Purkinje cell (primary cell): ENCODE data around the gene UFC1. TPM values are rescaled to one million over a fixed set of nuclear protein-coding genes. Genes with fewer than 3 reads are reported as not detected.

Experiments
- polyA plus RNA-seq: library from polyadenylated mRNA; unstranded; fragments of >200 nt; fragmentation: Nextera tagmentation; gene quantifications from 2 replicates; pipeline ENCODE4 v1.2.1, GENCODE V29; 2014

UFC1 gene
- polyA plus RNA-seq: 301 and 305 TPM in 2 replicates

DNA sequence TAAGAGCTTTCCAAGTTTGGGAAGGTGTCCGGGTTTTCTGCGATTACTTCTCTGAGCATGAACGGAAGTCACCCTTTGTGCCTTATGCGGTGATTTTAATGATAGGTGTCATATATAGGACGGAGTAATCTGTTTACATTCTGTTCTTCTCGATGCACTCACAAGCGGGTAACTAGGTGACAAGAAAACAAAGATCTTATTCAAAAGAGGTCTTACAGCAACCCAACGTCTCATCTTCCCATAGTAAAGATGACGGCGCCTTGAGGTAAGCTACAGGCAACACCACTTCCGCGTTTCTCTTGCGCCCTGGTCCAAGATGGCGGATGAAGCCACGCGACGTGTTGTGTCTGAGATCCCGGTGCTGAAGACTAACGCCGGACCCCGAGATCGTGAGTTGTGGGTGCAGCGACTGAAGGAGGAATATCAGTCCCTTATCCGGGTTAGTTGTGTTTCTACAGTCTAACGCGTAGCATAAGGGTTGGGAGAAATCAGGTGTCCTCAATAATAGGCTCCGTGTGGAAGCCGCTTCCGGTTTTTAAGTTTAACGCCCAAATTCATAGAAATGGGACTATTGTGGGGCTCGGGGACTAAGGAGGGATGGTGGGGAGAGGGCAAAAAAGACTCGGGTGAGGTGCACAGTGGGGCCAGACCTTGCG lies at the start of gene UFC1:
Gene UFC1 (plus strand): TSS at position 297 of the 656 bp plus-strand sequence. CDS start 20 bp downstream, at position 317.

DNA sequence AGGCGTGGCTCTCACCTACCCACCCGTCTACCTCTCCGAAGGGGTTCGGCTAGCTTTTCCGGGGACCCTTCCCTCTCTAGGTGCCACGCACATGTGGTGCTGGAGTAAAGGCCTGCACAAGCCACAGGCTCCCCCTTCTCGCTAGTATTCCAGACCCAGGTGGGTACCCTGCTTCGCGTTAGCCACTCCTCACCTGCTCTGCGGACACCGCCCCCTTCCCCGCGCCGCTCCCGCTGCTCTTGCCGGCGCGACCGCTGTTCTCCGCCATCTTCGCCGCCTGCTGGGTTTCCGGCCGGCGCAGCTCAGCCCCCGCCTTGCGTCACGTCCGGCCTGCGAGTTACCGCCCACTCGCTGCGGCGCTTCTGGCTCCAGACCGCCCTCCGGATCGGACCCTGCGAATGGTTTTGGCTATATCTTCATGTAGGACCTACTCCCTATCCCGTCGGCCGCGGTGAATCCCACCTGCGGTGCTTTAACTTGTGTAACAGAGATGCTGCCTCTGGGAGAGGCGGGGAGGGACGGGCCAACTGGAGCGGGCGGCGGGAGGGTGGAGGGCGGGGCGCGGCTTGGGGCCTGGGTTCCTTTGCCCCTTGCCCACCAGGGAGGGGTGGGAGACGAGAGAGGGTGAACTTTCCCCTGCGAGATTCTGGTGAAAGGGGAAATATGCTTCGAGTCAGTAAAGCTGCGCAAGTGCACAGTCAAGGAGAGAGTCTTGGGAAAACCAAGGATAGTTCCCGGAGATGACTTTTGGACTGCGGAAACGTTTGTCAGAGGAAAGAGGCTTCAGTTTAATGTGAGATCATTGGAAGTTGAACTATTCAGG lies 35.8 kb upstream of the UFC1 start, which contains the start of the genes NIT1 and PFDN2:
Gene NIT1 (plus strand): TSS at position 347 of the 823 bp plus-strand sequence. CDS start 72 bp downstream, at position 419.
Gene PFDN2 (minus strand): TSS at position 279 of the 823 bp plus-strand sequence. CDS start 11 bp downstream, at position 268.

DNA sequence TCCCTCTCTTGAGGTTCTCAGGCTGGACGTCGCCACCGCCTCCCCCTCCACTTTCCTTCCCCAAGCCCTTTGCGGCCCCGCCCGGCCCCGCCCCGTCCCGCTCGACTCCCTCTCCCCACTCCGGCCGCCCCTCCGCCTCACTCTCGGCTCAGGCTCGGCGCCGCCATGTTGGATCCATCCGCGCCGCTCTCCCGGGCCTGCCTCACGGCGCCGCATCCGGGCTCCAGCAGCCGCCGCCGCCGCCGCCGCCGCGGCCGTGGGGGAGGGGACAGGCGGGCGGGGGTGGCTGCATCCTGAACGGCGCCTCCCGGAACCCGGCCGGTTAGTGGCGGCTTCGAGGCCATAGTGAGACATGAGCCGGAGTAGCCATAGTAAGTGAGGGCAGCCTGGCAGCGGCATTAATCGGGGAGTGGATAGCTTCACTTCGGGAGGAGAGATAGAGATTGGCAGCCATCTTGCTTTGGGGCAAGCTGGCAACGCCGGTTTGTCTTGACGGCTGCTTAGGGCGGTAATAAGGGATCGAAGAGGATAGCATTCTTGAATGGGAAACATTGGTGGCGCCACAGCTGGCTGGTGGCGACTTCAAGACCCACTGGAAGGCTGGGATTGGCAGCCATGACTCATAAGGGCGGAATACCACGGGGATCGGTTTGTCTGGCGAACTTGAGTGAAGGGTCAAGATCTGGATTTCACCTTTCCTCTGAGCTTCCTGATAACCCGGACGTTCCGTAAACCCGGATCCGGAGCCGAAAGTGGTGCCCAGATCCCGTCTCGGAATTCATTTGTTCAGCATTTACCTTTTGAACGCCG lies 21.2 kb upstream of the UFC1 start, which contains the start of gene DEDD:
Gene DEDD (minus strand): TSS at position 258 of the 810 bp plus-strand sequence. CDS start 8,205 bp downstream, outside the sequence.

DNA sequence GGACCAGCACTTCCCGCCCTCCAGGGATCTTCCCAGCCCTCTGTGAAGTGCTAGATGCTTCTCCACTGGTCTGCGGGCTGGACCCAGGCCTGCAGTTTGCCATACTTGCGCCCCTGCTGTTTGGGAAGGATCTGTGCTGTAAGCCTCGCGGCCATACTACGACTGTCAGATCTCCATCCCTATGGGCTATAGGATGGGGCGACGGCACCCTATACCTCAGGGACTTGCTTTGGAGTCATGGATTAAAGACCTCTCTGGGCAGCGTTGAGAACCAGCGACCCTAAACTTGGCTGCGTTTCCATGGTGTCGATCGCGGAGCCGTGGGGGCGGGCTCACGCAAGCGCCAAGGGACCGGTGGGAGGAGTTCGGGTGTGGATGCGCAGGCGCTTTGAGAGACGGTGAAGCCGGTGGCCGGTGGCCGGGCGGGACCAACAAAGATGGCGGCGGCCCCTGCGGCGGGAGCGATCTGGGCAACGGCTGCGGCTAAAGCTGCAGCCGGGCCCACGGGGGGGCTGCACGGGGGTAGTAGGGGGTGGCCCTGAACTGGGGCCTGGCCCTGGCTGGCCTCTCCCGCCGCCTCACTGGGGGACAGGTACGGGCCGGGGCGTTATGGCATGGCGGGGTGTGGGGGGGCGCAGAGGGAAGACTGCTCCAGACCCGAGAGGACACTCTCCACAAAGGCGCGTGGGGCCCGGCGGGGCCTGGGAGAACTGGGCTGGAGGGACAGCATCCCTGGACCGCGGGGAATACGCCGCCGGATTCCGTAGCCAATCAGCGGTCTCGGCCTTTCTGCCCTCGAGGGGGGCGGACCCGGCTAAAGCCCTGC lies 5.5 kb downstream of the UFC1 start, which contains the start of gene USP21:
Gene USP21 (plus strand): TSS at position 414 of the 826 bp plus-strand sequence. CDS start 1,141 bp downstream, outside the sequence.

DNA sequence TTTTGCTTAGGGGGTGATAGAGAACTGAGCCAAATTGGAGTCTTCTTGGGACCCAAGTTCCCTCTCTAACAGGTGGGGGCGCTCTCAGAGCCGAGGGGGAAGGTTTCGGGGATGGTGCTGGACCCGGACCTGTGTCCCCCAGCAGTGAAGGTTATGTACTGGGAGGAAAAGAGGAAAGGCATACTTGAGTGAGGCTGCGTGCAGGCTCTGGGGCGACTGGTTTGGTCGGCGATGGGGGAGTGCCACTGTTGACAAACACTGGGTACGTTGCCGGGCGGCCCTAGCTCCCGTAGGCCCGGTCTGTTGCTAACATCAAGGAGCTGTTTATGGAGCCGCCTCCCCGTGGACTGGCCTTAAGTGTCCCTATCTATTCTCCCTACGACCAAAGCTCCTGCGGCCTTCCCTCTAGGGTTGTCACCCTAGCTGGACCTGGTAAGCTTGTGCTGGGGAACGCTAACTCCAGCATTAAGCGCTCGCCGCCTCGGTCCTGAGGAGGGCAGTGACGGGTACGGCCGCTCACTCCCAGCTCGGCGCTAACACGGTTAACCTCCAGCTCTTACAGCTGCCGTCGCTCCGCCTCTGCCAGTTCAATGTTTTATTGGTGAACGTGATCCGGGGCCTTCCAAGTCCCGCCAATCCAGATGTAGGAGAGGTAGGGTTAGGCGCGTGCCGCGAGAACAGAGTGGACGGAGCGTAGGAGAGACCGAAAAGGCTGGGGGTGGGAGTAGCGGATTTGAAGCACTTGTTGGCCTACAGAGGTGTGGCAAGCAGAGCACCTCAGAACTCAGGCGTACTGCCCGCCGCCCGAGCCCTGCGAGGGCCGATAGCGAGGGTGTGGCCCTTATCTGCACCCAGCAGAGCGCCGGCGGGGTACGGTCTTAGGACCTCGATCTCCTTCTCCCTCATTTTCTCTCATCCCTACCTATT lies 12.2 kb downstream of the UFC1 start, which contains the start of gene PPOX:
Gene PPOX (plus strand): TSS at position 685 of the 927 bp plus-strand sequence. CDS start 422 bp downstream, outside the sequence.

DNA sequence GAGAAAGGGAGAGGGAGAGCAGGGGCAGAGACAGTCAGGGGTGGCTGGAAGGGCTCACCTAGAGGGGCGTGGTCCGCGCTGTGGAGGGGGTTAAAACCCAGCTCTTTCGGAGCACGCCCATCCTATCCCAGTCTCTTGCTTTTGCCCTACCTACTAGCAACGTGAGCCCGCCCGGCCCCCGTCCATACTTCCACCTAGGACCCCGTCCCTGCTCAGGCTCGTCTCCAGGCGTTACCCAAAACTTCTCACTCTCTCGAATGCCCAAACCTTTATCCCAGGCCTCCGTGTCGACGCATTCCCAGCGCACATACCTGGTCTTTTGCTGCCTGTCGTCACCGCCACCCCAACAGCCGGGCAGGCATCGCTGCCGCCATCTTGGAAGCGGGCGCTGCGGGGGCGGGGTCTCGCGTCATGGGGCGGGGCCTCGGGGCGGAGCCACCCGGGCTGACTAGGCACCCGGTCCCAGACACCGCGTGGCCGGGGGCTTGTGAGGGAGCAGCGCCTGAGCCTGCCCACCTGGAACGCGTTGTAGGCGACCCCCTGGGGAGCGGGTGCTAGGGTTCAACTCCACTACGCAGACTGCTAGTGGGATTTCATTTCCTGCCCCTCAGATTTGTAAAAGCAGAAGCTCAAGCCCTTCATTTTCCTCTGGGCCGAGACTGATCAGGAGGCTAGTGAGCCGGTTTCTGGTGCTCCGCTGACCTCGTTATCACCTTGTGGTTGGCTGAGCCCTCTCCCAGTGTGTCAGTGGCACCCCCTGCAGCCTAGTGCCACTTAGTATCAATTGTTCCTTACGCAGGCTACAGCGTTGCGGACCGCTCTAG lies 23.5 kb downstream of the UFC1 start, which contains the start of gene B4GALT3:
Gene B4GALT3 (minus strand): TSS at position 396 of the 824 bp plus-strand sequence. CDS start 1,447 bp downstream, outside the sequence.

DNA sequence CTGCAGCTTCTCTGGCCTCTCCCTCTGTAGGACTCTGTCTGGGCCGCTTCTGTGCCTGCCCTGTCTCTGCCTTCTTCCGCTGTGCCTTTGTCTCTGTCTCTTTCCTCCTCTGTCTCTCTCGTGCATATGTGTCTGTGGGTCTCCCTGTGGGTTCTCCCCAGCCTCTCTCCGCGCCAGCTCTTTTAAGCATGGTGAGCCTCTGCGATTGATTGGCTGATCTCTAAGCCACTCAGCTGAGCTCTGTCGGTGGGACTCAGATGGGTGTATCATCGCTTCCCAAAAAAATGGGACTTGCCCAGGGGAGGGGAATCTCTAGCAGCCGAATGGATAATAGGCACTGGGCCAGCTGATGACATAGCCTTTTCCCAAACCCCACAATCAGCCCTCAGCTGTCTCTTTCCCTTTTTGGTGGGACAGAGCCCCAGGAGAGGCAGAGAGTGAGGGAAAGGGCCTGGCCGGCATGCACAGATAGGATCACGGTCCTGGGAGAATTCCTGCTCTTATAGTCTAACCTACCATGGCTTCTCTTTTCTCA lies 45.2 kb downstream of the UFC1 start, which contains the start of gene ADAMTS4:
Gene ADAMTS4 (minus strand): TSS at position 158 of the 535 bp plus-strand sequence. CDS start 427 bp downstream, outside the sequence.

DNA sequence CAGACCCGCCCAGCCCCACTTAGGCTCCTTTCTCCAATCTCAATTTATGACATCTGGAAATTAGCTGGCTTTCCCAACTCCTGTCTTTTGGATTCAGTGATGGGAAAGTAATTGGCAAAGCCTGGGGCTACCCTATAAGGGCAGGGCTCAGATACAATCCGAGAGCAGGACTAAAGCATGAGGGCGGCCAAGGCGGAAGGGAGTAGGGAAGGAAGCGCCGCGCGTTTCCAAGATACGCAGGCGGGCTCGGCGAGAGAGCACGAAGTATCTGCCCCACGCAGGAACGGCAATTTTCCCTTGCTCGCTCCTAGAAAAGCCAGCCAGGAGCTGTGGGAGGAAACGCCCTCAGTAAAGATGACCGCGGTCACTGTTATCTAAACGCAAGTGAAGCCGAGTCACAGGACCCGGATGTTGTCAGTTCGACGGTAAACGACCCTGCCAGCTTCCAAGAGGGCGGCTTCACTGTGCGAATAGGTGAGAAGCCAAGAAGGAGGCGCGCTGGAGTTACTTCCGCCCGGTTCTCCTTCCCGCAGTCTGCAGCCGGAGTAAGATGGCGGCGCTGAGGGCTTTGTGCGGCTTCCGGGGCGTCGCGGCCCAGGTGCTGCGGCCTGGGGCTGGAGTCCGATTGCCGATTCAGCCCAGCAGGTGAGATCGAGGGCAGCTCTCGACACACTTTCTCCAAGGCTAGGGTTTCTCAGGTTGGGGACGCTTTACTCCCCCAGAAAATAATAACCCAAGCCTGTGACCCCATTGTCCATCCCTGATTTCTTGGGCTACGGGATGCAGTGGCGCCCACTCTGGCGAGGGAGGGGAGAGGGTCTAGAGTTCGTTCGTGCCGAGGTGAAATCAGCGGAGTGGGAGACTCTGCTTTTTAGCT lies 48.3 kb downstream of the UFC1 start, which contains the start of gene NDUFS2:
Gene NDUFS2 (plus strand): TSS at position 532 of the 877 bp plus-strand sequence. CDS start 19 bp downstream, at position 551.

Other genes starting within 250 kb of the UFC1 start
- gene ITLN2, start 199.2 kb upstream of the UFC1 start, polyA plus RNA-seq: not detected in 2 replicates
- 0.10 TPM in 1 of 2 replicates, not detected in the other for gene F11R, start 132.8 kb upstream of the UFC1 start, polyA plus RNA-seq
- 35.1 and 74.9 TPM in 2 replicates for gene TSTD1, start 115.0 kb upstream of the UFC1 start, polyA plus RNA-seq
- gene USF1, start 108.0 kb upstream of the UFC1 start, polyA plus RNA-seq: 0.36 and 1.1 TPM in 2 replicates
- 0.11 TPM in 1 of 2 replicates, not detected in the other for gene ARHGAP30, start 84.1 kb upstream of the UFC1 start, polyA plus RNA-seq
- not detected in 2 replicates for gene NECTIN4, start 64.4 kb upstream of the UFC1 start, polyA plus RNA-seq
- gene KLHDC9, start 55.6 kb upstream of the UFC1 start, polyA plus RNA-seq: 8.0 and 17.1 TPM in 2 replicates
- gene PFDN2, start 35.9 kb upstream of the UFC1 start, polyA plus RNA-seq: 92.1 and 97.1 TPM in 2 replicates
- 35.5 and 38.5 TPM in 2 replicates for gene NIT1, start 35.9 kb upstream of the UFC1 start, polyA plus RNA-seq
- 27.4 and 28.0 TPM in 2 replicates for gene DEDD, start 21.3 kb upstream of the UFC1 start, polyA plus RNA-seq
- 3.2 and 6.2 TPM in 2 replicates for gene USP21, start 5.5 kb downstream of the UFC1 start, polyA plus RNA-seq
- 27.6 and 29.5 TPM in 2 replicates for gene PPOX, start 12.4 kb downstream of the UFC1 start, polyA plus RNA-seq
- 6.5 and 12.7 TPM in 2 replicates for gene B4GALT3, start 23.5 kb downstream of the UFC1 start, polyA plus RNA-seq
- 0.13 and 0.62 TPM in 2 replicates for gene ADAMTS4, start 45.1 kb downstream of the UFC1 start, polyA plus RNA-seq
- 145 and 159 TPM in 2 replicates for gene NDUFS2, start 48.4 kb downstream of the UFC1 start, polyA plus RNA-seq
- gene FCER1G, start 61.3 kb downstream of the UFC1 start, polyA plus RNA-seq: 2.9 and 7.6 TPM in 2 replicates
- gene APOA2, start 69.7 kb downstream of the UFC1 start, polyA plus RNA-seq: not detected in 2 replicates
- gene TOMM40L, start 72.1 kb downstream of the UFC1 start, polyA plus RNA-seq: 9.1 and 11.9 TPM in 2 replicates
- gene NR1I3, start 84.2 kb downstream of the UFC1 start, polyA plus RNA-seq: 0.23 and 1.4 TPM in 2 replicates
- gene PCP4L1, start 104.8 kb downstream of the UFC1 start, polyA plus RNA-seq: 5.9 and 7.5 TPM in 2 replicates
- gene MPZ, start 156.0 kb downstream of the UFC1 start, polyA plus RNA-seq: not detected in 2 replicates
- gene SDHC, start 160.4 kb downstream of the UFC1 start, polyA plus RNA-seq: 72.3 and 72.8 TPM in 2 replicates
- gene CFAP126, start 213.9 kb downstream of the UFC1 start, polyA plus RNA-seq: 0.83 and 1.7 TPM in 2 replicates